Esophagus muscularis mucosa (tissue), 4 donors: ENCODE data around the gene TOM1. TPM values are rescaled to one million over a fixed set of nuclear protein-coding genes. Genes with fewer than 3 reads are reported as not detected.
A peak's percentile ranks its signal among the peaks of the same experiment; 100 is the strongest.

Experiments
- DNase-seq: peaks from one replicate; pipeline ENCODE4 v3.0.0-alpha.2; 2017; ENCODE audit errors: extremely low spot score
- H3K27ac ChIP-seq, 4 donors: fragments of 200-600 bp; sonication (generic); replicated peaks in 1 of 4; 1 replicate in 3 of 4; 2 replicates in 1 of 4; pipeline ENCODE4 v1.5.1; 2016 to 2019; ENCODE audit warnings: mild to moderate bottlenecking in 1 of 4
- H3K27me3 ChIP-seq, 4 donors: fragments of 200-600 bp; sonication (generic); one replicate each; pipeline versions ENCODE4 v1.5.1 to v1.6.0; 2016 to 2019
- H3K36me3 ChIP-seq, 4 donors: fragments of 200-600 bp; sonication (generic); one replicate each; pipeline ENCODE4 v1.5.1; 2016 to 2019
- H3K4me1 ChIP-seq, 4 donors: fragments of 200-600 bp; sonication (generic); one replicate each; pipeline ENCODE4 v1.5.1; 2016 to 2019
- H3K4me3 ChIP-seq, 4 donors: fragments of 200-600 bp; sonication (generic); 1 replicate in 2 of 4; 2 replicates in 2 of 4; pipeline ENCODE4 v1.5.1; 2016 to 2019; ENCODE audit warnings: mild to moderate bottlenecking in 4 of 4, moderate library complexity in 1 of 4
- H3K9me3 ChIP-seq, 4 donors: fragments of 200-600 bp; sonication (generic); 1 replicate in 3 of 4; 2 replicates in 1 of 4; pipeline ENCODE4 v1.5.1; 2016 to 2019
- CTCF ChIP-seq, 3 experiments: fragments of 200-600 bp in 2 of 3; fragments of 450-650 bp in 1 of 3; sonication (generic) in 2 of 3; IDR thresholded peaks; one replicate each; pipeline ENCODE4 v1.5.1; 2017 to 2019; ENCODE audit warnings: antibody characterized with exemption in 3 of 3, mild to moderate bottlenecking in 2 of 3, moderate library complexity in 1 of 3
- EP300 ChIP-seq: sonication (generic); formaldehyde crosslinking; IDR thresholded peaks from one replicate; pipeline ENCODE4 v1.6.1; 2017; ENCODE audit warnings: antibody characterized with exemption
- POLR2A ChIP-seq: fragments of 450-650 bp; IDR thresholded peaks from one replicate; pipeline ENCODE4 v1.6.1; 2017; ENCODE audit warnings: antibody characterized with exemption, moderate library complexity, mild to moderate bottlenecking, low read depth
- POLR2AphosphoS5 ChIP-seq, 2 donors: sonication (generic); formaldehyde crosslinking; IDR thresholded peaks; one replicate each; pipeline ENCODE4 v1.6.1; 2017; ENCODE audit warnings: antibody characterized with exemption in 2 of 2
- WGBS: methylation state at CpG from one replicate; pipeline ENCODE4 v1.1.5; 2018; 5-methylcytosine and 5-hydroxymethylcytosine counted together
- intact Hi-C: fragments of 100-400 bp; cut with DNase I; formaldehyde crosslinking; loops from one replicate; pipeline ENCODE4 v1.15.1; 2023
- total RNA-seq, 4 donors: library from RNA; depleted of rRNA; stranded (reverse); fragments of >200 nt; gene quantifications; one replicate each; pipeline versions ENCODE4 v1.1.0 to v1.2.1, GENCODE V29; 2016

Gene TOM1
- total RNA-seq, 4 donors from 2014 or later, result 22.8 to 44.6 (median 35.8) TPM

DNA sequence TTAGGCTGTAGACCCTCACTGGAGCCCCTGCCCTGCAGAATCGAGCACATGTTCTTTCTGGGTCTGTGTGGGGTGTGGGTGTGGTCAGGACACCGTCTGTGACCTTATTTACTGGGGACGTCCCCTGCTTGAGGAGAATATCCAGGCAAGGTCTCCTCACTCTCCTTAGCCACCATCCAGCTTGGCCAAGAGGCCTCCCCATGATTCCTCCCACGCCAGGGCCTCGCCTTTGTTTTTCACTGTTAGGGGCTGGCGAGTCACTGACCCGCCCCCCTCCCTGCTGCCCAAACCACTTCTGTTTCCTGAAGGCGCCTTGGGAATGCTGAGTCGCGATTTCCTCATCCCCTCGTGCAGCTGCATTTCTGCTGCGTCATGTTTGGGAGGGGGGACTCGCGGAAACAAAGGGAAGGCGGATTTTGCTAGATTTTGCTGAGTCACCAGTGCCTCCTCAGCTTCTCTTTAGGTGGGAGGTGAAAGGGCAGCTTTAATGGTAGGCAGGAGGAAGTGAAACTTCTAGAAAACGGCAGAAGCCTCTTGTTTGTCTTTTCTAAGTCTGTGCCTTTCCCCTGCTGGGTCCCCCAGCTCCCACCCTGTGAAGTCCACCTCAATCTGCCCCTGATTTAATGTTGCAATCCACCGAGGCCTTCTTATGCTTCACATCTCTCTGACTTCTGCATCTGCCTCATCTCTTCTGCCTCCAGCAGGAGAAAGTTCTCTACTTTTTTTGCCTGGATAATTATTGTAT, 77.2 kb downstream of the TOM1 start:
- no peaks in the 10 kb centered on the region for H3K27me3 ChIP-seq
- peaks cover 35 to 46% (median 37%) of the 10 kb centered on the region in 4 donors for H3K4me1 ChIP-seq
- no peak for TF ChIP-seq POLR2A
- peak; percentile 82 to 97 for TF ChIP-seq POLR2AphosphoS5 (IDR thresholded peaks at IDR 0.05)
- peak overlapping the region; percentile 1 to 23 (median 1) for H3K4me3 ChIP-seq
- 21% methylated on average over 16 of the region's 17 CpGs for WGBS
- no peaks in the 10 kb centered on the region for H3K9me3 ChIP-seq
- no peaks in the 10 kb centered on the region for H3K36me3 ChIP-seq
- peak overlapping the region; percentile 74 to 76 (median 75) for H3K27ac ChIP-seq
- intact Hi-C loops, result no loop called here
- DNase-seq, result peak; percentile 99

DNA sequence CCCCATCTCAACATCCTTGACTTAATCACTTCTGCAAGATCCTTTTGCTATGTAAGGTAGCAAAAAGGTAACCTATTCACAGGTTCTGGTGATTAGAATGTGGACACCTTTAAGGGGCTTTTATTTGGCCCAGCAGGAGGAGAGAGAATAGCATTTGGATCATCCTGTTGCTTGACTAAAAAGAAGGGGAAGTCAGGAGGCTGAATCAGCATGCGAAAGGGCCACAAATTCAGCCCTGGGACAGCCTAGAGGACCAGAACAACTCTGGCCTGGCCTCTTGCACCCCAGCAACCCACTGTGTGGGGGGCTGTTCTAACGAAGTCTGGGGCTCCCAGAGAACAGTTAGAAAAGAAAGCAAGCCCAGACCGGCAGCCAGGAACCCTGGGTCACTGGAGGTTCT, 78.0 kb downstream of the TOM1 start:
- Histone ChIP-seq H3K9me3 (no peaks in the 10 kb centered on the region), H3K36me3 (no peaks in the 10 kb centered on the region), H3K4me1 (peaks cover 28 to 42% (median 31%) of the 10 kb centered on the region in 4 donors), H3K27me3 (no peaks in the 10 kb centered on the region), H3K27ac (peak overlapping the region; percentile 74 to 76 (median 75)), H3K4me3 (no peak overlapping the region)
- no peak for DNase-seq
- TF ChIP-seq POLR2A (no peak), CTCF (IDR thresholded peaks at IDR 0.05) (no peak), POLR2AphosphoS5 (IDR thresholded peaks at IDR 0.05) (no peak), EP300 (no peak)
- intact Hi-C loops, result no loop called here
- WGBS, result 69% methylated on average over 3 of the region's 3 CpGs

GRCh38 chr22:35378621-35379020, 78.9 kb downstream of the TOM1 start:
- H3K4me1 ChIP-seq, result peaks cover 28 to 51% (median 31%) of the 10 kb centered on the region in 4 donors
- H3K9me3 ChIP-seq, result no peaks in the 10 kb centered on the region
- 96% methylated on average over 3 of the region's 3 CpGs for WGBS
- intact Hi-C loops, result no loop called here
- no peak for DNase-seq
- TF ChIP-seq CTCF (IDR thresholded peaks at IDR 0.05), result no peak
- no peak for TF ChIP-seq EP300
- TF ChIP-seq POLR2AphosphoS5 (IDR thresholded peaks at IDR 0.05), result no peak
- TF ChIP-seq POLR2A, result no peak
- H3K36me3 ChIP-seq, result peaks cover 0 to 4% (median 2%) of the 10 kb centered on the region in 4 donors
- H3K27ac ChIP-seq, result peak overlapping the region in 2 of 4 donors; percentile 75 to 76
- no peak overlapping the region for H3K4me3 ChIP-seq
- H3K27me3 ChIP-seq, result no peaks in the 10 kb centered on the region

DNA sequence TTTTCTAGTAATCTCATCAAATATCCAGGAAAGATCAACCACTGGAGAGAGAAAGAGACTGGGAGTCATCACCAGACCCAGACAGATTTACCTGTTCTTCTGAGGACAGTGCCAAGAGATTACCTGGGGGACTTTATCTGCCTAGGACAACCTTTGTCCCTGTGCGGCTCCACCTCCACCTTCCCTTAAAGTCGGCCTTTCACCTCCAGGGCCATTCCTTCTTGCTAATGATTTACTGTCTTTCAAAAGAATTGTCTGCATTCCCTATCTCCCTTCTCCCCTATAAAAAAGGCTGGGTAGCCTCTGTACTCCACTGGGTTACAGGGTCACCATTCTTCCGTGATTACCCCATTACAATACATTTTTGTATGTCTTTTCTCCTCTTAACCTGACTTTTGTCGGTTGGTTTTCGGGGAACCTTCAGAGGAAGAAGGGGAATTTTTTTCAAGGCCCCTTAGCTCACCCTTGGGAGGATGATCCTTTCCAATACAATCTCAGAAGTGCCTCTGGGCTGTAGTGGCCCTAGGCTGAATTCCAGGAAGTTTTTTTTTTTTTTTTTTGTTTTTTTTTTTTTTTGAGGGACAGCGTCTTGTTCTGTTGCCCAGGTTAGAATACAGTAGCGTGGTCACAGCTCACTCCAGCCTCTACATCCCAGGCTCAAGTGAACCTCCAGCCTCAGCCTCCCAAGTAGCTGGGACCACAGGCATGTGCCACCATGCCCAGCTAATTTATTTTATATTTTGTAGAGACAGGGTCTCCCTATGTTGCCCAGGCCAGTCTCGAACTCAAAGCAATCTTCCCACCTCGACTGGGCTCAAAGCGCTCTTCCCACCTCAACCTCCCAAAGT, 79.7 kb downstream of the TOM1 start:
- TF ChIP-seq EP300, result no peak
- TF ChIP-seq POLR2AphosphoS5 (IDR thresholded peaks at IDR 0.05), result no peak
- TF ChIP-seq POLR2A, result no peak
- TF ChIP-seq CTCF (IDR thresholded peaks at IDR 0.05), result no peak
- H3K36me3 ChIP-seq, result peaks cover 0 to 10% (median 4%) of the 10 kb centered on the region in 4 donors
- H3K9me3 ChIP-seq, result no peaks in the 10 kb centered on the region
- DNase-seq, result no peak
- H3K27me3 ChIP-seq, result no peaks in the 10 kb centered on the region
- H3K4me3 ChIP-seq, result no peak overlapping the region
- intact Hi-C loops, result no loop called here
- 92% methylated on average over 10 of the region's 10 CpGs for WGBS
- H3K27ac ChIP-seq, result peak overlapping the region in 1 of 4 donors; percentile 74
- H3K4me1 ChIP-seq, result peaks cover 28 to 51% (median 31%) of the 10 kb centered on the region in 4 donors

DNA sequence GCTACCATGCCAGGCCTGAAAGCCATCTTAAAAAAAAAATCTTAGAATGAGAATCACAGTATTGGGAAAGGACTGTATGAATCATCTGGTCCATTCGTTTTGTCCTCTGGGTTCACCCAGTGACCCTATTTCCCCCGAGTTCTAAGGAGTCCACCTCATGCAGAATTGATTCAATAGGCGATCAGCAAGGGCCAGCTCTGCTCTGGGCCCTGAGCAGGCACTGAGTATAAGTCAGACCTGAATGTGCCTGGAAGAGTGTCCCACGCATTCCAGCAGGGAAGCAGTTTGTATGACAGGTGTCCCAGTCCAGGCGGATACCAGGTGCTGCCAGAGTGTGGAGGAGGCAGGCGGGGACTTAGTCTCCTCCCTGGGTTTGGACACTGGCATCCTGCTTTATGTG, 80.3 kb downstream of the TOM1 start:
- H3K4me1 ChIP-seq, result peaks cover 28 to 51% (median 31%) of the 10 kb centered on the region in 4 donors
- no peak for DNase-seq
- WGBS, result 80% methylated on average over 6 of the region's 6 CpGs
- intact Hi-C loops, result no loop called here
- TF ChIP-seq POLR2AphosphoS5 (IDR thresholded peaks at IDR 0.05) (no peak), POLR2A (no peak), CTCF (IDR thresholded peaks at IDR 0.05) (no peak), EP300 (no peak)
- peaks cover 0 to 13% (median 5%) of the 10 kb centered on the region in 4 donors for H3K36me3 ChIP-seq
- no peak overlapping the region for H3K4me3 ChIP-seq
- no peaks in the 10 kb centered on the region for H3K9me3 ChIP-seq
- no peaks in the 10 kb centered on the region for H3K27me3 ChIP-seq
- H3K27ac ChIP-seq, result peak overlapping the region; percentile 74 to 87 (median 85)
